Large intestine (tissue), 3 donors: ENCODE measurements around the gene APOL2. TPM values are rescaled to one million over a fixed set of nuclear protein-coding genes. Genes with fewer than 3 reads are reported as not detected.
A peak's percentile ranks its signal among the peaks of the same experiment; 100 is the strongest.

Experiments
- DNase-seq, 2 donors: peaks; one replicate each; pipeline versions ENCODE4 v3.0.0 to v3.0.0-alpha.2; 2013
- H3K27ac ChIP-seq: one replicate; pipeline ENCODE4 v1.5.1; 2013; ENCODE audit warnings: low read length
- H3K27me3 ChIP-seq: 2 replicates; pipeline ENCODE4 v1.6.1; 2013; ENCODE audit warnings: low read length; ENCODE audit not compliant: control insufficient read depth, insufficient read depth
- H3K36me3 ChIP-seq: 2 replicates; pipeline ENCODE4 v1.6.1; 2013; ENCODE audit warnings: low read length; ENCODE audit not compliant: control insufficient read depth, insufficient read depth
- H3K4me1 ChIP-seq: one replicate; pipeline ENCODE4 v1.6.1; 2013; ENCODE audit warnings: low read length; ENCODE audit not compliant: control insufficient read depth, insufficient read depth
- H3K4me3 ChIP-seq: one replicate; pipeline ENCODE4 v1.5.1; 2013; ENCODE audit warnings: low read length
- H3K9me3 ChIP-seq: one replicate; pipeline ENCODE4 v1.6.1; 2013; ENCODE audit warnings: mild to moderate bottlenecking, low read depth, low read length, moderate library complexity; ENCODE audit not compliant: control insufficient read depth
- WGBS: methylation state at CpG from one replicate; pipeline ENCODE4 v1.1.5; 2013; ENCODE audit warnings: low lambda C conversion rate; ENCODE audit not compliant: insufficient coverage; 5-methylcytosine and 5-hydroxymethylcytosine counted together
- polyA plus RNA-seq: library from polyadenylated mRNA; unstranded; fragments of 120-200 nt; gene quantifications from one replicate; pipeline ENCODE4 v1.2.1, GENCODE V29; 2013

Gene APOL2
- polyA plus RNA-seq, 1 donor, result 42.5 TPM

DNA sequence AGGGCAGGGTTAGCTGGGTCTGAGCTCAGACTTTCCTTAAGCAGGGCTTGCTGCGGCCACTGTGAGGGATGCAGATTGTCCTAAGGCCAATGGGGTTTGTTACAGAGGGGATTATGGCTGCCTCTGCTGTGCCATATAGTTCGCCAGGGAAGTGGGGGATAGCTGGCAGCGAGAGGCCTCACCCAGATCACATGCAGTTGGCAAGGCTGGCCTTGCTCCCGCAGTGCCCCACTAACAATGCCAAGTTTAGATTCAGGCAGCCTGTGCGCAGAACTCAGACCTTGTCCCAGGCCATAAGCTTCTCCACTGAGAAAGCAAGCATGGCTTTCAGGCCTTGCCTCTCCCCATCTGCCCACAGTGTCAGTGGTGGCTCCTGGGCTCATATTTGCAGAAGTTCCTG, 4.7 kb upstream of the APOL2 start:
- Histone ChIP-seq H3K4me1 (peaks cover 5% of the 10 kb centered on the region), H3K4me3 (no peak overlapping the region), H3K27ac (no peak overlapping the region), H3K9me3 (no peaks in the 10 kb centered on the region), H3K27me3 (no peaks in the 10 kb centered on the region), H3K36me3 (no peaks in the 10 kb centered on the region)
- no peak for DNase-seq
- whole genome bisulfite sequencing, result no CpG with 5 or more reads among the region's 5 CpGs

DNA sequence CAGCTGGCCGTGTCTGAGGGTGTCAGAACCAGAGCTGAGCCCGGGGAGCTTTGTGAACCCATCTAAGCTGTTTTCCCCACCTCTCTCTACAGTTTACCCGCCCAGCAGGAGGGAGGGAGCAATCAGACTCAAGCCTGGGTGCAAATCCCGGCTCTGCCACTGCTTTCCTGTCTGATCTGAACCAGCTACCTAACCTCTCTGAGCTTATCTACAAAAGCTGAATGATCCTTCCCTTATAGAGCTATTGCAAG, 252 bp downstream of the APOL2 start:
- no CpG with 5 or more reads among the region's 4 CpGs for WGBS
- H3K27me3 ChIP-seq, result no peaks in the 10 kb centered on the region
- no peak for DNase-seq
- H3K27ac ChIP-seq, result peak overlapping the region; percentile 90
- H3K9me3 ChIP-seq, result no peaks in the 10 kb centered on the region
- peaks cover 15% of the 10 kb centered on the region for H3K4me1 ChIP-seq
- peak overlapping the region; percentile 55 for H3K4me3 ChIP-seq
- peaks cover 11% of the 10 kb centered on the region for H3K36me3 ChIP-seq

DNA sequence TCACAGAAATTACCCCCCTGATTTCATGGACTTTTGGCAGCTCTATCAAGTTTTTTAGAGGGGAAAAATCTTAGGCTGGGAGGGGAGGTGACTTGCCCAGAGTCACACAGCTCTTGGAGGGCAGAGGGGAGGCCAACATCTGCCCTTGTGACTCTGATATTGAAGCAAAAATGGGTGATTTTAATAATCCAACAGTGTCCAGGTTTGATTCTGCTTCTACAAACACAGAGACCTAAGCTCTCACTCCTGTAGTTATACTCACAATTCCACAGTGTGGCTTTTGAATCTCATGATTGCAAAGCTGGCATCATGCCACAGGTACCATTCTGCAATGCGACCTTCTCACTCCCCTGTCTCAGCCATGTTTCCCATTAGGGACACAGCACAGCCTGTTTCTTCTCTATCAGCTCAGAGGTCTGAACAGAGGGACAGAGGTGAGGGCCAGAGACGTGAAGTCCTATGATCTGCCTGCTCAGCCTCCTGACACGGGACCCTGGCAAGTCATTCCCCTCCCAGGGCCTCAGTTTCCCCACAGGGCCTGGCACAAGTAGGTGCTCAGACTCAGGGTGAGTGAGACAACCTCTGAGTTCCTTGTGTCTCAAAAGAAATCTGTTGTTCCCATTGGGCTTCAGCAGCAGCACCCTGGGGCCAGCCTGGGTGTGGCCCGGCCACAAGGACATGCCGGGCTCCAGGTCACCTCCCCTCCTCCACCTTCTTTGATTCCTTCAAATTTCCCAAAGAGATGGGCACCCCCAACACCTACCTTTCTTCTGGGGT, 766 bp downstream of the APOL2 start:
- Histone ChIP-seq H3K9me3 (no peaks in the 10 kb centered on the region), H3K27me3 (no peaks in the 10 kb centered on the region), H3K27ac (peak overlapping the region; percentile 90), H3K4me3 (peak overlapping the region; percentile 55), H3K4me1 (peaks cover 15% of the 10 kb centered on the region), H3K36me3 (peaks cover 11% of the 10 kb centered on the region)
- no CpG with 5 or more reads among the region's 5 CpGs for WGBS
- peak in 1 of 2 donors; percentile 40 for DNase-seq

DNA sequence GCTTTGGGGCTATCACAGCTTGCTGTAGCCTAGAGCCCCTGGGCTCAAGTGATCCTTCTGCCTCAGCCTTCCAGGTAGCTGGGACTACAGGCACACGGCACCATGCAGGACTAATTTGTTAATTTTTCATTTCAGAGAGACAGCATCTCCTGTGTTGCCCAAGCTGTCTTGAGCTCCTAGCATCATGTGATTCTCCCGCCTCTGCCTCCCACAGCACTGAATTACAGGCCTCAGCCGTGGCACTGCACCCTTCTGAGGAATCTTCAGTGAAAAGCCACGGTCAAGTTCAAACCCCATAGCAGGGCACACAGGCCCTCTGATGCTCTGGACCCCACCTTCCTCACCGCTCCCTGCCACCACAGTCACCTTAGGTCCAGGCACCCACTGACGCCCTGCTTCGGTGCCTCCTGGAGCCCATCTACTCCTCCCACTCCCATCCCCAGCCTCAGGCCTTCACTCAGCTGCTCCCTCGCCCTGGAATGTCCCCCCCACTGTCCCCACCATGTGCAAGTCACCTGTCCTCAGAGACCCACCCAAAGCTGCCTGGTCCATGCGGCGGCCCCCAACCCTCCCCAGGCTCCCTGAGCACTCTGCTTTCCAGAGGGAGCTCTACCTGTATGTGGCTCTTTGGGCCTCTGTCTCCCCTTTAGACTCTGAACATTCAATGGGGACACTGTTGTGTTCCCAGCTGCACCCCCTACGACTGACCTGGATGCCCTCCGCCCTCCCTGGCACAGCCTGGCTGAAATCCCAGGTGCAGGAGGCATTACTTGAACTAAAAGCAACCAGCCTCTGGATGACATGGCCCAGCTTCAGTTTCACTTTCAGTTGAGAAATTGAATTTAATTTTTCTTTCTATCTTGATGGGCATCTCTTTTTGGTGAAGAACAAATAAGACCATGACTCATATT, 1.6 kb downstream of the APOL2 start:
- H3K27me3 ChIP-seq, result no peaks in the 10 kb centered on the region
- H3K27ac ChIP-seq, result peak overlapping the region; percentile 90
- H3K36me3 ChIP-seq, result peaks cover 18% of the 10 kb centered on the region
- H3K9me3 ChIP-seq, result no peaks in the 10 kb centered on the region
- peak in 1 of 2 donors; percentile 50 for DNase-seq
- H3K4me1 ChIP-seq, result peaks cover 15% of the 10 kb centered on the region
- WGBS, result no CpG with 5 or more reads among the region's 12 CpGs
- peak overlapping the region; percentile 55 for H3K4me3 ChIP-seq

DNA sequence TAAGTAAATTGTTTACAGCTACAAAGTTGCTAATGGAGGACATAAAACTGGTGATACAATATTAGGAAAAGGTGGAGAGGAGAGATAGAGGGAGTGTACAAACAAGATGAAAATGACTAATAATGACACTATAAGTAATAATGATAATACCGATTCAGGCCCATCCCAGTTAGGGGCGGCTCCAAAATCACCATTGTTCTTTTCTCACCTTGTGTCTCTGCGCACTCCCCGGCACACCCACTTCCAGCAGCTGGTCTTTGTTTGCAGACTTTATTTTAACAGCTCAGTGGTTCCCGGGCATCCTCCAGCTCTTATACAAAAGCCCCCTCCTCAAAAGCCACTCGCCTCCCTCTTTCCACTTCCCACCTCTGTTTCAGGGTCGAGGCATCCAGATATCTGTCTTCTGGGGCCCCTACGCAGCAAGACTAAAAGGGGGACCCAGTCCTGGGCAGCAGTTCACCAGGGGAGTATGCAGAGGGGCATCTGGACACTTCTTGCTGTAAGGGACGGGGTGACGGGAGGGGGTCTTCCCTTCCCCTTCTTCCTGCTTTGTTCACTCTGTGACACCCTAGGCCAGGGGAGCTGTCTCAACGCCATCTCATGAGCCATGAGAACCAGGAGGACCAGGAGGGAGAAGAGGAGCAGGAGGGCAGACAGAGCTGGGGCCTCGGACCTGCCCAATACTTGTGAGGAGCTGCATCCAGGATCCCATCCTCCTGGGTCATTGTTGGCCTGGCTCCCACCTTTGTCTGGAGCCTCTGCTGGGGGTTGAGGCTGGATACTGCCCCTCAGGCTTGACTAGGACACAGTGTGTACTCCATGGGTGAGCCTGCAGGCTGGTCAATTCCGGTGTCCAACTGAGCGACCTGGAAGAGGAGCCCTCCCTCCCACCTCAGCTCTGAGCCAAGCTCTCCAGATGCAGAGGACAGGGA, 2.7 kb downstream of the APOL2 start:
- 70% methylated on average over 2 of the region's 14 CpGs for WGBS
- Histone ChIP-seq H3K9me3 (no peaks in the 10 kb centered on the region), H3K27me3 (no peaks in the 10 kb centered on the region), H3K4me1 (peaks cover 15% of the 10 kb centered on the region), H3K4me3 (no peak overlapping the region), H3K27ac (no peak overlapping the region), H3K36me3 (peaks cover 29% of the 10 kb centered on the region)
- DNase-seq, result no peak

DNA sequence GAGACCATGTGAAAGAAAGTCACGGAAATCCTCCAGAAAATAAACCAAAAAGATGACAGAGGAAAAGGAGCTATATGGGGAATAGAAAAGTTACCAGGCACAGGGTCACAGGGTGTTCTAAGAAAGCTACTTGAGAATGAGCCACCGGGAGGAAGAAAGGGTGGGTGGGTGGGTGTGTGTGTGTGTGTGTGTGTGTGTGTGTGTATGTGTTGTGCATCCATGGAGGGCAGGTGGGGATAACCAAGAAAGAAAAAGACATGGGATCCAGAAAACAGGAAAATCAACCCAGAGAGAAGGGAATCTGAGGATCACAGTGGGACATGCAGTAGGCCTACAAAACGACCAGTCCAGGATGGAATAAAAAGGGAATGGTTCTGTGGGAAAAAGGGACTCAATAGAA, 3.7 kb downstream of the APOL2 start:
- Histone ChIP-seq H3K36me3 (peaks cover 38% of the 10 kb centered on the region), H3K4me1 (peaks cover 15% of the 10 kb centered on the region), H3K27ac (no peak overlapping the region), H3K27me3 (no peaks in the 10 kb centered on the region), H3K4me3 (no peak overlapping the region), H3K9me3 (no peaks in the 10 kb centered on the region)
- 100% methylated on average over 1 of the region's 3 CpGs for WGBS
- DNase-seq, result no peak

DNA sequence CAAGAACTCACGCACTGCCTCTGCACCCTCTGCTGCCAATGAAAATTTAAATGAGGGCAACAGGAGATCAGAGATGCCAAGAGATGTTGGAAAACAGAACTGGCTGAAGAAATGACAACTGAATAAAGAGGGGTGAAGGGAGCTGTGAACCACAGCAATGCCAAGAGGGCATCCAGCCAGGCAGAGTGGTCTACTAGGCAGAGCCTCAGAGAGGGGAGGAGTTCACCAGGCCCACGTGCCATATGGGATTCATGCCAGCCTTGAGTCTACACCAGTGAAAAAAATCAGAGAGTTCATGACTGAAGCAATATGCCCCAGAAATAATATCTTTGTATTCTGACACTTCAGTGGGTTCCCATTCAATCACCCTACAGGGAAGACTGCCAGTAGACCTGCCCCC, 4.4 kb downstream of the APOL2 start:
- Histone ChIP-seq H3K9me3 (no peaks in the 10 kb centered on the region), H3K36me3 (peaks cover 43% of the 10 kb centered on the region), H3K4me3 (no peak overlapping the region), H3K27ac (no peak overlapping the region), H3K27me3 (no peaks in the 10 kb centered on the region), H3K4me1 (peaks cover 14% of the 10 kb centered on the region)
- 100% methylated on average over 1 of the region's 2 CpGs for WGBS
- no peak for DNase-seq

DNA sequence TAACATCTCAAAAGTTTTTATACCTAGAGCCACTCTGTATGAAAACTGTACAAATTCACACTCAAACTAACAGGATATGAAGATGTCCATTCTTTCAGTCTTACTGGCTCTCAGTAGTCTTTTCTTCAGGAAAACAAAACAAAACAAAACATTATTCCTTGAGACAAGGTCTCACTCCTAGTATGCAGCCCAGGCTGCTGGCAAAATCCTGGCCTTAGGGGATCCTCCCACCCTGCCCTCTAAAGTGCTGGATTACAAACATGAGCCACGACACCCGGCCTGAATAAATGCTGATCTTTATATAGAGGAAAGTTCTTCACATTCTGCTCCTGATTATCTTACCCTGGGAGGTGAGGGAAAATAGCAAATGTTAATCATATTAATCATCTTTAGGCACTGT, 5.1 kb downstream of the APOL2 start:
- no CpG with 5 or more reads among the region's 2 CpGs for WGBS
- no peak overlapping the region for H3K27ac ChIP-seq
- peaks cover 45% of the 10 kb centered on the region for H3K36me3 ChIP-seq
- no peak overlapping the region for H3K4me3 ChIP-seq
- H3K9me3 ChIP-seq, result no peaks in the 10 kb centered on the region
- H3K27me3 ChIP-seq, result no peaks in the 10 kb centered on the region
- DNase-seq, result no peak
- H3K4me1 ChIP-seq, result peaks cover 10% of the 10 kb centered on the region

DNA sequence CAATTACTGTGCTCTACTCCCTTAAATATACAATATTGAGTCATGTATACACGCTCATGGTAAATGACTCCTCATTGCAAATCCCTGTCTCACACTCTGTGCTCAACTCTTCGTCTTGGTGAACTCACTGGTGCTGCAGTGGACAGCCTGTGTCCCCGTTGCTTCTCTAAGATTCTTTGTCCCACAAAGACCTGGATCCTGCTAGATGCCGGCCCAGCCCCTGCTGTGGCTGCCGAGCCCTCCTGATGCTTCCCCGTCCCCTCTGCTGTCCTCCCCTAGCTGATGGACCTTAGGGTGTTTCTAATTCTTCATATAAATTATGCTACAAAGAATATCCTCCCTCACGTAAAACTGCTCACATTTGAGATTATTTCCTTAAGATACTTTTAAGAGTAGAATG, 5.5 kb downstream of the APOL2 start:
- WGBS, result 100% methylated on average over 1 of the region's 7 CpGs
- Histone ChIP-seq H3K36me3 (peaks cover 48% of the 10 kb centered on the region), H3K4me1 (peaks cover 10% of the 10 kb centered on the region)

More for the DNA sequence above, 5.5 kb downstream of the APOL2 start:
- no peaks in the 10 kb centered on the region for H3K9me3 ChIP-seq
- no peak overlapping the region for H3K27ac ChIP-seq
- no peak overlapping the region for H3K4me3 ChIP-seq
- no peaks in the 10 kb centered on the region for H3K27me3 ChIP-seq
- DNase-seq, result no peak
